OCI-LY1 (cell line): ENCODE data around the gene GUF1.

Source experiments
- H2AFZ ChIP-seq: fragments of 200-600 bp; sonication (generic), shearing (Covaris generic); 2 replicates; pipeline ENCODE4 v1.6.0; 2014; ENCODE audit warnings: antibody characterized with exemption, mild to moderate bottlenecking, low read length
- H3F3A ChIP-seq: fragments of 200-600 bp; sonication (generic), shearing (Covaris generic); 2 replicates; pipeline ENCODE4 v1.6.0; 2014; ENCODE audit warnings: mild to moderate bottlenecking, antibody characterized with exemption, low read length, moderate library complexity; ENCODE audit not compliant: insufficient read depth
- H3K27ac ChIP-seq: fragments of 200-600 bp; sonication (generic); 2 replicates; pipeline ENCODE4 v1.5.1; 2014; ENCODE audit warnings: low read length, mixed run types, mild to moderate bottlenecking, low read depth; ENCODE audit not compliant: poor library complexity, severe bottlenecking
- H3K27me3 ChIP-seq: fragments of 200-600 bp; sonication (generic); 2 replicates; pipeline ENCODE4 v1.6.0; 2014; ENCODE audit warnings: antibody characterized with exemption, mild to moderate bottlenecking, low read length, moderate library complexity; ENCODE audit not compliant: insufficient read depth
- H3K36me3 ChIP-seq: fragments of 200-600 bp; sonication (generic); 2 replicates; pipeline ENCODE4 v1.6.1; 2014; ENCODE audit warnings: mild to moderate bottlenecking, antibody characterized with exemption, low read length, moderate library complexity, mixed read lengths; ENCODE audit not compliant: insufficient read depth
- H3K4me1 ChIP-seq: fragments of 200-600 bp; sonication (generic); 2 replicates; pipeline ENCODE4 v1.5.1; 2014; ENCODE audit warnings: mild to moderate bottlenecking, low read length, moderate library complexity; ENCODE audit not compliant: insufficient read depth, severe bottlenecking
- H3K4me2 ChIP-seq: fragments of 200-600 bp; sonication (generic), shearing (Covaris generic); 2 replicates; pipeline ENCODE4 v1.6.1; 2014; ENCODE audit warnings: low read length
- H3K4me3 ChIP-seq: fragments of 200-600 bp; sonication (generic); 2 replicates; pipeline ENCODE4 v1.5.1; 2014; ENCODE audit warnings: low read length, low read depth, mild to moderate bottlenecking, mixed read lengths; ENCODE audit not compliant: poor library complexity, severe bottlenecking
- H3K79me2 ChIP-seq: fragments of 200-600 bp; shearing (Covaris generic); 2 replicates; pipeline ENCODE4 v1.6.1; 2016; ENCODE audit warnings: mixed run types, low read length, mixed read lengths; ENCODE audit not compliant: insufficient read depth
- H3K9ac ChIP-seq: fragments of 200-600 bp; sonication (generic), shearing (Covaris generic); 2 replicates; pipeline ENCODE4 v1.6.1; 2014; ENCODE audit warnings: mild to moderate bottlenecking, low read length, mixed read lengths
- H3K9me2 ChIP-seq: fragments of 200-600 bp; sonication (generic), shearing (Covaris generic); 2 replicates; pipeline ENCODE4 v1.6.1; 2014; ENCODE audit warnings: low read depth, mild to moderate bottlenecking, low read length, mixed read lengths
- H3K9me3 ChIP-seq: fragments of 200-600 bp; shearing (Covaris generic); 2 replicates; pipeline ENCODE4 v1.6.1; 2014; ENCODE audit warnings: low read length, mixed read lengths
- H4K20me1 ChIP-seq: fragments of 200-600 bp; sonication (generic), shearing (Covaris generic); 2 replicates; pipeline ENCODE4 v1.6.0; 2016; ENCODE audit warnings: mild to moderate bottlenecking, low read length; ENCODE audit not compliant: insufficient read depth
- CTCF ChIP-seq: fragments of 200-600 bp; sonication (generic), shearing (Covaris generic); IDR thresholded peaks from 2 replicates; pipeline ENCODE4 v1.5.1; 2017; ENCODE audit warnings: mild to moderate bottlenecking, antibody characterized with exemption, low read length, moderate library complexity, mixed read lengths
- EZH2 ChIP-seq: fragments of 200-600 bp; sonication (generic), shearing (Covaris generic); IDR thresholded peaks from 2 replicates; pipeline ENCODE4 v1.8.0; 2017; ENCODE audit warnings: borderline replicate concordance, mixed run types, mild to moderate bottlenecking, antibody characterized with exemption, low read length, moderate library complexity, mixed read lengths

GUF1 gene

GRCh38 chr4:44668526-44668925, 9.7 kb upstream of the GUF1 start:
- no peaks in the 10 kb centered on the region for H3K36me3 ChIP-seq
- no peak overlapping the region for H2AFZ ChIP-seq
- H3F3A ChIP-seq: no peaks in the 10 kb centered on the region
- H3K27ac ChIP-seq: no peak overlapping the region
- no peaks in the 10 kb centered on the region for H3K79me2 ChIP-seq
- H3K4me3 ChIP-seq: no peak overlapping the region
- H3K4me1 ChIP-seq: no peaks in the 10 kb centered on the region
- H3K9me2 ChIP-seq: no peaks in the 10 kb centered on the region
- H4K20me1 ChIP-seq: no peaks in the 10 kb centered on the region
- TF ChIP-seq CTCF (no peak), EZH2 (no peak)
- H3K27me3 ChIP-seq: no peaks in the 10 kb centered on the region
- no peaks in the 10 kb centered on the region for H3K9me3 ChIP-seq
- no peak overlapping the region for H3K4me2 ChIP-seq
- H3K9ac ChIP-seq: no peak overlapping the region

DNA sequence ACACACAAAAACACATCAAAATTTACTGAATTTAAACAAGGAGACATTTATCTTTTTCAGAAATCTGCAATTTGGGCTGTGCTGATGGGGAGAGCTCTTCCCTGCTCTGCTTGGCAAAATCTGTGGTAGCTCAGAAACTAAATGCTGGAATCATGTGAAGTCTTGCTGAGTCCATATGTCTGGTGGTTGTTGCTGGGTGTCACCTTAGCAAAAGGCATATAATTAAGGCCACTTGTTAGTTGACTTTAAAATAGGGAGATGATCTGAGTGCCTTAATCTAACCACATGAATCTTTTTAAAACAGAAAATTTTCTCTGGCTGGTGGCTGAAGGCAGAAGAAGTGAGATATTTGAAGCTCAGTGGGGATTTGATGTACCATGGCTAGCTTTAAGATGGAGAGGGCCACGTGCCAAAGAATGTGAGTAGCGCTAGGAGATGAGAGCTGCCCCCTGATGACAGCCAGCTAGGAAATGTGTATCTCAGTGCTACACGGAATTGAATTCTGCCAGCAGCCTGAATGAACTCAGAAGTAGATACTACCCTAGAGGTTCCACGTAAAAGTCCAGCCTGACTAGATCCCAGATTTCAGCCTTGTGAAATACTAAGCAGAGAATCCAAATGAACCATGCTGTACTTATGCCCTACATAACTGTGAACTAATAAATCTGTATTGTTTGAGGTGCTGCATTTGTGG, 7.6 kb upstream of the GUF1 start:
- Histone ChIP-seq H3K4me2 (no peak overlapping the region), H3K4me1 (no peaks in the 10 kb centered on the region), H3K27me3 (no peaks in the 10 kb centered on the region), H3K9ac (no peak overlapping the region), H2AFZ (no peak overlapping the region), H4K20me1 (no peaks in the 10 kb centered on the region), H3K9me2 (no peaks in the 10 kb centered on the region), H3K36me3 (no peaks in the 10 kb centered on the region), H3K4me3 (no peak overlapping the region), H3K27ac (no peak overlapping the region), H3K9me3 (no peaks in the 10 kb centered on the region), H3F3A (no peaks in the 10 kb centered on the region), H3K79me2 (no peaks in the 10 kb centered on the region)
- no peak for TF ChIP-seq EZH2
- no peak for TF ChIP-seq CTCF

DNA sequence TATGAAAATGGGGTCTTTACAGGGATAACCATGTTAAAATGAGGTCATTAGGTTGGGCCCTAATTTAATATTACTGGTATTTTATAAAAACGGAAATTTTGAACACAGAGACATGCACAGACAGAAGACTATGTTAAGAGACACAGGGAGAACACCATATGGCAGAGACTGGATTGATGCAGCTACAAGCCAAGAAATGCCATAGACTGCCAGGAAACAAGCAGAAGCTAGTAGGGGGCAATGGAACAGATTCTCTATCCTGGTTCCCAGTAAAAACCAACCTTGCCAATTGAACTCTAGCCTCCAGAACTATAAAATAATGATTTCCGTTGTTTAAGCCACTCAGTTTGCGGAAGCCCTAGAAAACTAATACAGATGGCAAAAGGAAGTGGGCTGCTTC, 6.6 kb upstream of the GUF1 start:
- Histone ChIP-seq H3K27me3 (no peaks in the 10 kb centered on the region), H3K9me2 (no peaks in the 10 kb centered on the region), H3K4me1 (no peaks in the 10 kb centered on the region), H3K4me2 (no peak overlapping the region), H2AFZ (no peak overlapping the region), H3F3A (no peaks in the 10 kb centered on the region), H3K36me3 (no peaks in the 10 kb centered on the region), H3K9me3 (no peaks in the 10 kb centered on the region), H3K4me3 (no peak overlapping the region), H4K20me1 (no peaks in the 10 kb centered on the region), H3K27ac (no peak overlapping the region), H3K9ac (no peak overlapping the region), H3K79me2 (no peaks in the 10 kb centered on the region)
- TF ChIP-seq CTCF (no peak), EZH2 (no peak)
